ENCODE results near the gene UBE3D. TPM values are rescaled to one million over a fixed set of nuclear protein-coding genes. Genes with fewer than 3 reads are reported as not detected.

The UBE3D gene
- total RNA-seq, 1 experiment from 2014 or later, result 10.7 TPM

- no peak overlapping the region for H3K4me2 ChIP-seq (ENCODE audit: insufficient read depth, insufficient read length, low read length)
- no peak overlapping the region for H2BK5ac ChIP-seq (ENCODE audit: insufficient read length, low read length)
- no peaks in the 10 kb centered on the region for H3K23me2 ChIP-seq (ENCODE audit: insufficient read length, low read depth, low read length, poor library complexity, severe bottlenecking)
- H3K4me1 ChIP-seq (ENCODE audit: insufficient read depth, low read length), result no peaks in the 10 kb centered on the region
- no peak overlapping the region for H2AK5ac ChIP-seq (ENCODE audit: insufficient read length, low read length)
- Mint-ChIP-seq H3K9me3 (no peaks in the 10 kb centered on the region), H3K27me3 (ENCODE audit: low read depth) (no peaks in the 10 kb centered on the region), H3K36me3 (ENCODE audit: insufficient read depth in 1 of 3, low read depth in 3 of 3) (peaks cover 0 to 3% (median 0%) of the 10 kb centered on the region in 3 experiments; a peak in 3 of 7 replicates), H3K27ac (no peak overlapping the region), H3K4me1 (no peaks in the 10 kb centered on the region), H3K4me3 (no peak overlapping the region)
- H2BK15ac ChIP-seq (ENCODE audit: low read depth, low read length), result no peak overlapping the region
- no CpG with 5 or more reads among the region's 2 CpGs for WGBS (ENCODE audit: extremely low coverage, insufficient read length, low lambda C conversion rate)
- H3K27me3 ChIP-seq (ENCODE audit: insufficient read depth, low read length), result no peaks in the 10 kb centered on the region
- no peak overlapping the region for H2BK12ac ChIP-seq (ENCODE audit: insufficient read length, low read depth, low read length)
- H4K20me1 ChIP-seq (ENCODE audit: control insufficient read depth, insufficient read depth, insufficient read length), result no peaks in the 10 kb centered on the region
- no peak overlapping the region for H2AFZ ChIP-seq (ENCODE audit: low read length)
- H3T11ph ChIP-seq (ENCODE audit: low read length), result no peak overlapping the region
- no peak for DNase-seq
- no peak overlapping the region for H4K5ac ChIP-seq (ENCODE audit: insufficient read length, low read depth, low read length)
- H3K79me2 ChIP-seq (ENCODE audit: insufficient read depth, low read length), result no peaks in the 10 kb centered on the region
- H3K79me1 ChIP-seq (ENCODE audit: insufficient read depth, low read depth, low read length, poor library complexity, severe bottlenecking), result no peaks in the 10 kb centered on the region
- H4K8ac ChIP-seq (replicated peaks; ENCODE audit: insufficient read length, low read depth, low read length), result no peak overlapping the region
- no peak overlapping the region for H3K9ac ChIP-seq (ENCODE audit: extremely low read depth, insufficient read length, low read length)
- H3K56ac ChIP-seq (ENCODE audit: insufficient read length, low read depth, low read length), result no peak overlapping the region
- H3K18ac ChIP-seq (ENCODE audit: insufficient read length, low read depth, low read length), result no peak overlapping the region
- H3K14ac ChIP-seq (ENCODE audit: insufficient read depth, low read length), result no peak overlapping the region
- no peak overlapping the region for H3K23ac ChIP-seq (ENCODE audit: insufficient read length, low read depth, low read length)
- no peak for TF ChIP-seq CTCF (conservative IDR thresholded peaks at IDR 0.05)
- no peaks in the 10 kb centered on the region for H3K9me3 ChIP-seq (ENCODE audit: control insufficient read depth, low read depth, low read length)
- H4K91ac ChIP-seq (ENCODE audit: insufficient read length, low read depth, low read length), result no peak overlapping the region
- no peak overlapping the region for H2BK20ac ChIP-seq (ENCODE audit: low read depth, low read length, poor library complexity, severe bottlenecking)
- no peak overlapping the region for H2BK120ac ChIP-seq (ENCODE audit: low read depth, low read length, poor library complexity, severe bottlenecking)
- no peak overlapping the region for H3K4ac ChIP-seq (ENCODE audit: low read depth, low read length)
- H3K27ac ChIP-seq (ENCODE audit: insufficient read length, low read depth, low read length), result no peak overlapping the region
Measured at GRCh38 chr6:82988930-82989351, 76.7 kb downstream of the UBE3D start.

All from H9 (cell line).